HEK293 (cell line): ENCODE data around the gene MPG.

Experiments used
- BCL11A ChIP-seq: fragments of 450-650 bp; formaldehyde crosslinking; IDR thresholded peaks from 2 replicates; pipeline ENCODE4 v1.5.1; 2016; ENCODE audit warnings: low read depth, missing biosample characterization, missing genetic modification characterization
- ZNF19 ChIP-seq: fragments of 450-650 bp; formaldehyde crosslinking; IDR thresholded peaks from 2 replicates; pipeline ENCODE4; 2016; ENCODE audit warnings: missing biosample characterization, missing genetic modification characterization, low read depth
- ZNF280C ChIP-seq: fragments of 450-650 bp; formaldehyde crosslinking; IDR thresholded peaks from 2 replicates; pipeline ENCODE4 v1.5.1; 2016; ENCODE audit warnings: missing biosample characterization, missing genetic modification characterization
- ZSCAN23 ChIP-seq: fragments of 450-650 bp; formaldehyde crosslinking; IDR thresholded peaks from 2 replicates; pipeline ENCODE4 v1.5.1; 2016; ENCODE audit warnings: missing biosample characterization, missing genetic modification characterization
- TF ChIP-seq, protein P1 (sequence below): fragments of 450-650 bp; formaldehyde crosslinking; IDR thresholded peaks from 2 replicates; pipeline ENCODE4 v1.5.1; 2016; ENCODE audit warnings: missing biosample characterization, missing genetic modification characterization, low read depth
- TF ChIP-seq, protein P2 (sequence below): fragments of 450-650 bp; formaldehyde crosslinking; IDR thresholded peaks from 2 replicates; pipeline ENCODE4 v1.5.1; 2016; ENCODE audit warnings: missing biosample characterization, missing genetic modification characterization

- TF ChIP-seq ZNF280C (no peak), ZSCAN23 (tag by site-specific recombination) (no peak), ZNF19 (tag by site-specific recombination) (no peak), BCL11A (tag by site-specific recombination) (no peak)
- TF ChIP-seq, protein P1, sequence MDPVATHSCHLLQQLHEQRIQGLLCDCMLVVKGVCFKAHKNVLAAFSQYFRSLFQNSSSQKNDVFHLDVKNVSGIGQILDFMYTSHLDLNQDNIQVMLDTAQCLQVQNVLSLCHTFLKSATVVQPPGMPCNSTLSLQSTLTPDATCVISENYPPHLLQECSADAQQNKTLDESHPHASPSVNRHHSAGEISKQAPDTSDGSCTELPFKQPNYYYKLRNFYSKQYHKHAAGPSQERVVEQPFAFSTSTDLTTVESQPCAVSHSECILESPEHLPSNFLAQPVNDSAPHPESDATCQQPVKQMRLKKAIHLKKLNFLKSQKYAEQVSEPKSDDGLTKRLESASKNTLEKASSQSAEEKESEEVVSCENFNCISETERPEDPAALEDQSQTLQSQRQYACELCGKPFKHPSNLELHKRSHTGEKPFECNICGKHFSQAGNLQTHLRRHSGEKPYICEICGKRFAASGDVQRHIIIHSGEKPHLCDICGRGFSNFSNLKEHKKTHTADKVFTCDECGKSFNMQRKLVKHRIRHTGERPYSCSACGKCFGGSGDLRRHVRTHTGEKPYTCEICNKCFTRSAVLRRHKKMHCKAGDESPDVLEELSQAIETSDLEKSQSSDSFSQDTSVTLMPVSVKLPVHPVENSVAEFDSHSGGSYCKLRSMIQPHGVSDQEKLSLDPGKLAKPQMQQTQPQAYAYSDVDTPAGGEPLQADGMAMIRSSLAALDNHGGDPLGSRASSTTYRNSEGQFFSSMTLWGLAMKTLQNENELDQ (tag by site-specific recombination), result no peak
- TF ChIP-seq, protein P2, sequence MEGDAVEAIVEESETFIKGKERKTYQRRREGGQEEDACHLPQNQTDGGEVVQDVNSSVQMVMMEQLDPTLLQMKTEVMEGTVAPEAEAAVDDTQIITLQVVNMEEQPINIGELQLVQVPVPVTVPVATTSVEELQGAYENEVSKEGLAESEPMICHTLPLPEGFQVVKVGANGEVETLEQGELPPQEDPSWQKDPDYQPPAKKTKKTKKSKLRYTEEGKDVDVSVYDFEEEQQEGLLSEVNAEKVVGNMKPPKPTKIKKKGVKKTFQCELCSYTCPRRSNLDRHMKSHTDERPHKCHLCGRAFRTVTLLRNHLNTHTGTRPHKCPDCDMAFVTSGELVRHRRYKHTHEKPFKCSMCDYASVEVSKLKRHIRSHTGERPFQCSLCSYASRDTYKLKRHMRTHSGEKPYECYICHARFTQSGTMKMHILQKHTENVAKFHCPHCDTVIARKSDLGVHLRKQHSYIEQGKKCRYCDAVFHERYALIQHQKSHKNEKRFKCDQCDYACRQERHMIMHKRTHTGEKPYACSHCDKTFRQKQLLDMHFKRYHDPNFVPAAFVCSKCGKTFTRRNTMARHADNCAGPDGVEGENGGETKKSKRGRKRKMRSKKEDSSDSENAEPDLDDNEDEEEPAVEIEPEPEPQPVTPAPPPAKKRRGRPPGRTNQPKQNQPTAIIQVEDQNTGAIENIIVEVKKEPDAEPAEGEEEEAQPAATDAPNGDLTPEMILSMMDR (tag by site-specific recombination), result peak; percentile 98
These were observed 12.3 kb upstream of the MPG start for GRCh38 chr16:65745-66144.
